BLaER1 treated with 17β-estradiol and CSF1 and Interleukin-3, amounts not matched to agents 10 nM and 100 nM (cell line): ENCODE measurements around the gene BHMT.

ENCODE experiments used
- H3K27ac ChIP-seq, 11 experiments: shearing (Covaris generic); formaldehyde crosslinking; 2 replicates each; pipeline ENCODE4 v1.8.1; 2022
- H3K27me3 ChIP-seq, 11 experiments: shearing (Covaris generic); formaldehyde crosslinking; 2 replicates each; pipeline ENCODE4 v1.8.1; 2022
- H3K36me3 ChIP-seq, 11 experiments: shearing (Covaris generic); formaldehyde crosslinking; 2 replicates each; pipeline ENCODE4 v1.8.1; 2022
- H3K4me1 ChIP-seq, 10 experiments: shearing (Covaris generic); formaldehyde crosslinking; 2 replicates each; pipeline ENCODE4 v1.8.1; 2022
- H3K4me2 ChIP-seq, 11 experiments: shearing (Covaris generic); formaldehyde crosslinking; 2 replicates each; pipeline ENCODE4 v1.8.1; 2022
- H3K4me3 ChIP-seq, 10 experiments: shearing (Covaris generic); formaldehyde crosslinking; 2 replicates each; pipeline ENCODE4 v1.8.1; 2022
- H3K9ac ChIP-seq, 11 experiments: shearing (Covaris generic); formaldehyde crosslinking; 2 replicates each; pipeline ENCODE4 v1.8.1; 2022
- H3K9me3 ChIP-seq, 11 experiments: shearing (Covaris generic); formaldehyde crosslinking; replicated peaks in 1 of 11; 2 replicates each; pipeline ENCODE4 v1.8.1; 2022
- H4K20me1 ChIP-seq, 11 experiments: shearing (Covaris generic); formaldehyde crosslinking; 2 replicates each; pipeline ENCODE4 v1.8.1; 2022
- Cebpa-rat ChIP-seq, 11 experiments: shearing (Covaris generic); IDR thresholded peaks; 2 replicates each; pipeline ENCODE4 v1.8.1; 2022

The BHMT gene

GRCh38 chr5:79109527-79110492, 1.8 kb upstream of the BHMT start:
- Histone ChIP-seq H4K20me1 (no peaks in the 10 kb centered on the region), H3K4me2 (no peak overlapping the region), H3K27ac (no peak overlapping the region), H3K9ac (no peak overlapping the region), H3K36me3 (no peaks in the 10 kb centered on the region), H3K4me1 (peaks cover 10 to 34% (median 11%) of the 10 kb centered on the region in 10 experiments; a peak in 14 of 20 replicates), H3K27me3 (no peaks in the 10 kb centered on the region), H3K9me3 (peaks cover 0 to 10% (median 5%) of the 10 kb centered on the region in 11 experiments; a peak in 10 of 22 replicates), H3K4me3 (no peak overlapping the region)
- TF ChIP-seq Cebpa-rat (IDR thresholded peaks at IDR 0.05) = no peak

GRCh38 chr5:79111960-79112702, 522 bp downstream of the BHMT start:
- H3K4me3 ChIP-seq = no peak overlapping the region

GRCh38 chr5:79112703-79113058, 1.1 kb downstream of the BHMT start:
- no peaks in the 10 kb centered on the region for H3K27me3 ChIP-seq
- H3K4me2 ChIP-seq = no peak overlapping the region
- TF ChIP-seq Cebpa-rat (IDR thresholded peaks at IDR 0.05) = no peak
- H4K20me1 ChIP-seq = no peaks in the 10 kb centered on the region
- H3K4me1 ChIP-seq = peaks cover 0 to 15% (median under 1%) of the 10 kb centered on the region in 10 experiments; a peak in 12 of 20 replicates
- H3K9ac ChIP-seq = no peak overlapping the region
- no peak overlapping the region for H3K27ac ChIP-seq
- H3K9me3 ChIP-seq = peaks cover 0 to 10% (median 5%) of the 10 kb centered on the region in 11 experiments; a peak in 10 of 22 replicates
- no peaks in the 10 kb centered on the region for H3K36me3 ChIP-seq
- H3K4me3 ChIP-seq = no peak overlapping the region

More at GRCh38 chr5:79111960-79112702, 522 bp downstream of the BHMT start:
- no peak for TF ChIP-seq Cebpa-rat (IDR thresholded peaks at IDR 0.05)
- Histone ChIP-seq H3K27me3 (no peaks in the 10 kb centered on the region), H3K4me2 (no peak overlapping the region), H3K27ac (no peak overlapping the region), H3K4me1 (peaks cover 3 to 20% (median 6%) of the 10 kb centered on the region in 10 experiments; a peak in 14 of 20 replicates), H3K9me3 (peaks cover 0 to 10% (median 5%) of the 10 kb centered on the region in 11 experiments; a peak in 10 of 22 replicates), H3K36me3 (no peaks in the 10 kb centered on the region), H4K20me1 (no peaks in the 10 kb centered on the region), H3K9ac (no peak overlapping the region)

GRCh38 chr5:79119486-79119885, 7.9 kb downstream of the BHMT start:
- Histone ChIP-seq H3K9ac (no peak overlapping the region), H3K4me2 (no peak overlapping the region), H3K27ac (no peak overlapping the region), H3K27me3 (no peaks in the 10 kb centered on the region), H3K36me3 (no peaks in the 10 kb centered on the region), H4K20me1 (no peaks in the 10 kb centered on the region), H3K4me3 (no peak overlapping the region), H3K9me3 (no peaks in the 10 kb centered on the region), H3K4me1 (peaks cover 0 to 11% (median 0%) of the 10 kb centered on the region in 10 experiments; a peak in 3 of 20 replicates)
- no peak for TF ChIP-seq Cebpa-rat (IDR thresholded peaks at IDR 0.05)

- Histone ChIP-seq H3K4me1 (peaks cover 0 to 11% (median 0%) of the 10 kb centered on the region in 10 experiments; a peak in 3 of 20 replicates), H3K9me3 (no peaks in the 10 kb centered on the region)
Measured at GRCh38 chr5:79120221-79120620, 8.6 kb downstream of the BHMT start.

GRCh38 chr5:79122973-79123372, 11.4 kb downstream of the BHMT start:
- no peak overlapping the region for H3K27ac ChIP-seq
- H3K4me3 ChIP-seq = no peak overlapping the region
- H3K27me3 ChIP-seq = no peaks in the 10 kb centered on the region
- TF ChIP-seq Cebpa-rat (IDR thresholded peaks at IDR 0.05) = no peak
- H4K20me1 ChIP-seq = no peaks in the 10 kb centered on the region
- peaks cover 0 to 11% (median 0%) of the 10 kb centered on the region in 10 experiments; a peak in 3 of 20 replicates for H3K4me1 ChIP-seq
- no peaks in the 10 kb centered on the region for H3K9me3 ChIP-seq
- H3K4me2 ChIP-seq = peak overlapping the region in 2 of 11 experiments; percentile 65 to 70; a peak in 4 of 22 replicates
- H3K9ac ChIP-seq = no peak overlapping the region
- no peaks in the 10 kb centered on the region for H3K36me3 ChIP-seq

More at GRCh38 chr5:79120221-79120620, 8.6 kb downstream of the BHMT start:
- Histone ChIP-seq H3K4me3 (no peak overlapping the region), H3K36me3 (no peaks in the 10 kb centered on the region), H3K4me2 (no peak overlapping the region), H4K20me1 (no peaks in the 10 kb centered on the region), H3K9ac (no peak overlapping the region), H3K27me3 (no peaks in the 10 kb centered on the region), H3K27ac (no peak overlapping the region)
- no peak for TF ChIP-seq Cebpa-rat (IDR thresholded peaks at IDR 0.05)

GRCh38 chr5:79124607-79125006, 13.0 kb downstream of the BHMT start:
- TF ChIP-seq Cebpa-rat (IDR thresholded peaks at IDR 0.05) = no peak

GRCh38 chr5:79130781-79131180, 19.2 kb downstream of the BHMT start:
- Histone ChIP-seq H3K4me2 (no peak overlapping the region), H3K4me1 (peaks cover 0 to 12% (median 11%) of the 10 kb centered on the region in 10 experiments; a peak in 15 of 20 replicates), H4K20me1 (no peaks in the 10 kb centered on the region), H3K36me3 (no peaks in the 10 kb centered on the region), H3K27ac (no peak overlapping the region), H3K9ac (0 out of 22 replicates have a peak overlapping the region, but pooled peaks of 1 of the 11 experiments have one; percentile 16), H3K27me3 (no peaks in the 10 kb centered on the region), H3K4me3 (no peak overlapping the region), H3K9me3 (no peaks in the 10 kb centered on the region)
- TF ChIP-seq Cebpa-rat (IDR thresholded peaks at IDR 0.05) = no peak

More at GRCh38 chr5:79124607-79125006, 13.0 kb downstream of the BHMT start:
- H3K4me2 ChIP-seq = no peak overlapping the region
- H4K20me1 ChIP-seq = no peaks in the 10 kb centered on the region
- no peak overlapping the region for H3K27ac ChIP-seq
- H3K9me3 ChIP-seq = no peaks in the 10 kb centered on the region
- H3K36me3 ChIP-seq = no peaks in the 10 kb centered on the region
- H3K9ac ChIP-seq = no peak overlapping the region
- no peaks in the 10 kb centered on the region for H3K27me3 ChIP-seq
- no peak overlapping the region for H3K4me3 ChIP-seq
- peaks cover 0 to 11% (median 0%) of the 10 kb centered on the region in 10 experiments; a peak in 3 of 20 replicates for H3K4me1 ChIP-seq
